GM23338 (cell line): ENCODE data around the gene CDON. TPM values are rescaled to one million over a fixed set of nuclear protein-coding genes. Genes with fewer than 3 reads are reported as not detected.
A peak's percentile ranks its signal among the peaks of the same experiment; 100 is the strongest.

Experiments
- ATAC-seq: fragments of 200-7000 bp; cut with Tn5 transposase; 3 replicates; pipeline ENCODE4 v1.9.1; 2020
- DNase-seq: peaks from one replicate; pipeline ENCODE4 v3.0.0-alpha.2; 2015; ENCODE audit warnings: low spot score
- H2AFZ ChIP-seq: fragments of 200-600 bp; sonication (generic); 2 replicates; pipeline ENCODE4 v1.8.0; 2016; ENCODE audit warnings: antibody characterized with exemption, mild to moderate bottlenecking, moderate library complexity
- H3F3A ChIP-seq: fragments of 200-600 bp; sonication (generic); replicated peaks from 2 replicates; pipeline ENCODE4 v1.8.0; 2017; ENCODE audit warnings: antibody characterized with exemption, mixed run types, low read depth
- H3K27ac ChIP-seq: fragments of 200-600 bp; sonication (generic); 2 replicates; pipeline ENCODE4 v1.6.1; 2016; ENCODE audit warnings: low read depth
- H3K27me3 ChIP-seq: fragments of 200-600 bp; sonication (generic); 2 replicates; pipeline ENCODE4 v1.8.0; 2016; ENCODE audit warnings: mild to moderate bottlenecking, mixed run types, moderate library complexity; ENCODE audit not compliant: insufficient read depth
- H3K36me3 ChIP-seq: fragments of 200-600 bp; sonication (generic); 2 replicates; pipeline ENCODE4 v1.8.0; 2016; ENCODE audit warnings: mild to moderate bottlenecking; ENCODE audit not compliant: insufficient read depth
- H3K4me1 ChIP-seq: fragments of 200-600 bp; sonication (generic); 2 replicates; pipeline ENCODE4 v1.8.0; 2016; ENCODE audit warnings: mild to moderate bottlenecking, moderate library complexity; ENCODE audit not compliant: insufficient read depth
- H3K4me2 ChIP-seq: fragments of 200-600 bp; sonication (generic); 2 replicates; pipeline ENCODE4 v1.7.1; 2017; ENCODE audit warnings: mixed run types
- H3K4me3 ChIP-seq: fragments of 200-600 bp; sonication (generic); 2 replicates; pipeline ENCODE4 v1.6.1; 2016; ENCODE audit warnings: mixed run types
- H3K79me2 ChIP-seq: fragments of 200-600 bp; sonication (generic); replicated peaks from 2 replicates; pipeline ENCODE4 v1.8.0; 2017; ENCODE audit warnings: mild to moderate bottlenecking; ENCODE audit not compliant: insufficient read depth
- H3K9me2 ChIP-seq: fragments of 200-600 bp; sonication (generic); 2 replicates; pipeline ENCODE4 v1.8.0; 2017; ENCODE audit not compliant: insufficient read depth
- H4K20me1 ChIP-seq: fragments of 200-600 bp; sonication (generic); replicated peaks from 2 replicates; pipeline ENCODE4 v1.8.0; 2017; ENCODE audit warnings: mild to moderate bottlenecking; ENCODE audit not compliant: insufficient read depth
- H3K27ac Mint-ChIP-seq: 2 replicates; pipeline ENCODE4 v1.8.0; 2020; ENCODE audit warnings: inconsistent platforms, mild to moderate bottlenecking, moderate library complexity, mixed read lengths
- H3K27me3 Mint-ChIP-seq: 3 replicates; pipeline ENCODE4 v1.8.0; 2022; ENCODE audit warnings: low read depth, mild to moderate bottlenecking, moderate library complexity, mixed read lengths, inconsistent platforms; ENCODE audit not compliant: insufficient read depth, poor library complexity
- H3K36me3 Mint-ChIP-seq: 3 replicates; pipeline ENCODE4 v1.8.0; 2021; ENCODE audit warnings: low read depth, mild to moderate bottlenecking, inconsistent platforms, moderate library complexity, mixed read lengths
- H3K4me1 Mint-ChIP-seq: 3 replicates; pipeline ENCODE4 v1.8.0; 2020; ENCODE audit warnings: mild to moderate bottlenecking, inconsistent platforms, mixed read lengths
- H3K4me3 Mint-ChIP-seq: 3 replicates; pipeline ENCODE4 v1.8.0; 2021; ENCODE audit warnings: moderate library complexity, mild to moderate bottlenecking, inconsistent platforms, mixed read lengths
- H3K9me3 Mint-ChIP-seq: 3 replicates; pipeline ENCODE4 v1.8.0; 2020; ENCODE audit warnings: moderate library complexity, mild to moderate bottlenecking, inconsistent platforms, mixed read lengths
- CREB1 ChIP-seq: fragments of 250-450 bp; sonication (Bioruptor Pico); IDR thresholded peaks from 2 replicates; pipeline ENCODE4 v1.5.0; 2020; ENCODE audit warnings: low read depth, mild to moderate bottlenecking, moderate library complexity
- ETS1 ChIP-seq: IDR thresholded peaks from 2 replicates; pipeline ENCODE4 v1.6.1; 2016; ENCODE audit warnings: antibody characterized with exemption
- EZH2phosphoT487 ChIP-seq: fragments of 200-600 bp; sonication (generic); IDR thresholded peaks from one replicate; pipeline ENCODE4 v1.8.1; 2018; ENCODE audit warnings: antibody characterized with exemption; ENCODE audit not compliant: unreplicated experiment
- JUNB ChIP-seq: IDR thresholded peaks from one replicate; pipeline ENCODE4 v1.6.1; 2016; ENCODE audit warnings: antibody characterized with exemption; ENCODE audit not compliant: unreplicated experiment
- NANOG ChIP-seq: IDR thresholded peaks from 2 replicates; pipeline ENCODE4 v1.6.1; 2016; ENCODE audit warnings: antibody characterized with exemption, borderline replicate concordance
- POLR2AphosphoS5 ChIP-seq: IDR thresholded peaks from 2 replicates; pipeline ENCODE4 v1.6.1; 2016; ENCODE audit warnings: antibody characterized with exemption, low read depth
- STAT1 ChIP-seq: IDR thresholded peaks from one replicate; pipeline ENCODE4 v1.6.1; 2016; ENCODE audit warnings: antibody characterized with exemption; ENCODE audit not compliant: unreplicated experiment
- ZNF114 ChIP-seq: fragments of 250-450 bp; sonication (Bioruptor Pico); IDR thresholded peaks from 2 replicates; pipeline ENCODE4 v1.5.0; 2020; ENCODE audit warnings: mild to moderate bottlenecking, moderate library complexity
- ZNF331 ChIP-seq: fragments of 250-450 bp; sonication (Bioruptor Pico); IDR thresholded peaks from 2 replicates; pipeline ENCODE4 v1.5.0; 2020; ENCODE audit warnings: low read depth, mild to moderate bottlenecking, moderate library complexity
- polyA plus RNA-seq: library from polyadenylated mRNA; unstranded; fragments of >200 nt; fragmentation: Nextera tagmentation; extraction: Ambion mirVana; gene quantifications from 2 replicates; pipeline ENCODE4 v1.2.1, GENCODE V29; 2016
- total RNA-seq: library from RNA; depleted of rRNA; stranded (reverse); fragments of >200 nt; shearing (Covaris generic); gene quantifications from 2 replicates; pipeline ENCODE4 v1.2.3, GENCODE V29; 2014
- TF ChIP-seq, protein P1 (sequence below), 2 experiments: fragments of 200-600 bp in 1 of 2; sonication (generic) in 1 of 2; conservative IDR thresholded peaks; 2 replicates each; pipeline versions ENCODE4 v1.5.1 to v1.6.1; 2016 to 2017; ENCODE audit warnings: antibody characterized with exemption in 2 of 2, low read depth in 2 of 2, mild to moderate bottlenecking in 2 of 2, moderate library complexity in 1 of 2
- TF ChIP-seq, protein P2 (sequence below): fragments of 250-450 bp; sonication (Bioruptor Pico); IDR thresholded peaks from 2 replicates; pipeline ENCODE4 v1.5.0; 2020; ENCODE audit warnings: mild to moderate bottlenecking, moderate library complexity

The CDON gene
- total and polyA plus RNA-seq, 2 experiments from 2014 or later, result 4.1 to 35.5 TPM

DNA sequence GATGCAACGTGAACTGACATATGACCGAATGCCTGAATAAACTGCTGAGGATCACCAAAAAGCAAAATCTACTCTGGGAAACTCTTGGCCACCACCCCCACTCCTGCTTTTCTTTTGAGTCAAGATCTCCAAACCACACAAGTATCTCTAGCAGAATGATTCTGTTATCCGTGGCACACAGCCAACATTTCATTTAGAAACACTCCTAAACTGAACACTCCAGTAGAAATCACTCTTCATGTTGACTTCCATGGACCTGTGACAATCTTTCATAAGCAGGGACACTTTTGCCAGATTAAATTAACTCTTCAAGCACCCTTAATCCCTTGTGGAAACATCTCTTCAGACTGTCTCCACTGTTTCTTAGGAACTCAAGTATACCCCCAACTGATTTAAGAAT, 72.4 kb downstream of the CDON start:
- Histone ChIP-seq H3F3A (no peaks in the 10 kb centered on the region), H3K9me2 (no peaks in the 10 kb centered on the region), H3K36me3 (no peaks in the 10 kb centered on the region; the same call in 1 of the 2 replicates), H3K27ac (no peak overlapping the region), H2AFZ (no peak overlapping the region), H3K4me2 (no peak overlapping the region), H3K4me1 (peaks cover 14% of the 10 kb centered on the region), H4K20me1 (peaks cover 2% of the 10 kb centered on the region; the same call in 1 of the 2 replicates), H3K27me3 (no peaks in the 10 kb centered on the region), H3K79me2 (no peaks in the 10 kb centered on the region), H3K4me3 (no peak overlapping the region)
- Mint-ChIP-seq H3K27ac (peak overlapping the region; percentile 30; the same call in 1 of the 2 replicates), H3K27me3 (no peaks in the 10 kb centered on the region), H3K36me3 (peaks cover 17% of the 10 kb centered on the region; the same call in 2 of the 3 replicates), H3K9me3 (no peaks in the 10 kb centered on the region), H3K4me1 (peaks cover 9% of the 10 kb centered on the region), H3K4me3 (no peak overlapping the region)
- DNase-seq (no peak), ATAC-seq (no peak)
- TF ChIP-seq ZNF331 (no peak), STAT1 (no peak), ETS1 (no peak), ZNF114 (CRISPR knock-in tag) (no peak), EZH2phosphoT487 (no peak), NANOG (no peak), JUNB (no peak), CREB1 (CRISPR knock-in tag) (no peak), POLR2AphosphoS5 (no peak)
- TF ChIP-seq, protein P1, sequence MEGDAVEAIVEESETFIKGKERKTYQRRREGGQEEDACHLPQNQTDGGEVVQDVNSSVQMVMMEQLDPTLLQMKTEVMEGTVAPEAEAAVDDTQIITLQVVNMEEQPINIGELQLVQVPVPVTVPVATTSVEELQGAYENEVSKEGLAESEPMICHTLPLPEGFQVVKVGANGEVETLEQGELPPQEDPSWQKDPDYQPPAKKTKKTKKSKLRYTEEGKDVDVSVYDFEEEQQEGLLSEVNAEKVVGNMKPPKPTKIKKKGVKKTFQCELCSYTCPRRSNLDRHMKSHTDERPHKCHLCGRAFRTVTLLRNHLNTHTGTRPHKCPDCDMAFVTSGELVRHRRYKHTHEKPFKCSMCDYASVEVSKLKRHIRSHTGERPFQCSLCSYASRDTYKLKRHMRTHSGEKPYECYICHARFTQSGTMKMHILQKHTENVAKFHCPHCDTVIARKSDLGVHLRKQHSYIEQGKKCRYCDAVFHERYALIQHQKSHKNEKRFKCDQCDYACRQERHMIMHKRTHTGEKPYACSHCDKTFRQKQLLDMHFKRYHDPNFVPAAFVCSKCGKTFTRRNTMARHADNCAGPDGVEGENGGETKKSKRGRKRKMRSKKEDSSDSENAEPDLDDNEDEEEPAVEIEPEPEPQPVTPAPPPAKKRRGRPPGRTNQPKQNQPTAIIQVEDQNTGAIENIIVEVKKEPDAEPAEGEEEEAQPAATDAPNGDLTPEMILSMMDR (conservative IDR thresholded peaks at IDR 0.05; ENCODE audit: low read depth in 2 of 2), result no peak
- TF ChIP-seq, protein P2, sequence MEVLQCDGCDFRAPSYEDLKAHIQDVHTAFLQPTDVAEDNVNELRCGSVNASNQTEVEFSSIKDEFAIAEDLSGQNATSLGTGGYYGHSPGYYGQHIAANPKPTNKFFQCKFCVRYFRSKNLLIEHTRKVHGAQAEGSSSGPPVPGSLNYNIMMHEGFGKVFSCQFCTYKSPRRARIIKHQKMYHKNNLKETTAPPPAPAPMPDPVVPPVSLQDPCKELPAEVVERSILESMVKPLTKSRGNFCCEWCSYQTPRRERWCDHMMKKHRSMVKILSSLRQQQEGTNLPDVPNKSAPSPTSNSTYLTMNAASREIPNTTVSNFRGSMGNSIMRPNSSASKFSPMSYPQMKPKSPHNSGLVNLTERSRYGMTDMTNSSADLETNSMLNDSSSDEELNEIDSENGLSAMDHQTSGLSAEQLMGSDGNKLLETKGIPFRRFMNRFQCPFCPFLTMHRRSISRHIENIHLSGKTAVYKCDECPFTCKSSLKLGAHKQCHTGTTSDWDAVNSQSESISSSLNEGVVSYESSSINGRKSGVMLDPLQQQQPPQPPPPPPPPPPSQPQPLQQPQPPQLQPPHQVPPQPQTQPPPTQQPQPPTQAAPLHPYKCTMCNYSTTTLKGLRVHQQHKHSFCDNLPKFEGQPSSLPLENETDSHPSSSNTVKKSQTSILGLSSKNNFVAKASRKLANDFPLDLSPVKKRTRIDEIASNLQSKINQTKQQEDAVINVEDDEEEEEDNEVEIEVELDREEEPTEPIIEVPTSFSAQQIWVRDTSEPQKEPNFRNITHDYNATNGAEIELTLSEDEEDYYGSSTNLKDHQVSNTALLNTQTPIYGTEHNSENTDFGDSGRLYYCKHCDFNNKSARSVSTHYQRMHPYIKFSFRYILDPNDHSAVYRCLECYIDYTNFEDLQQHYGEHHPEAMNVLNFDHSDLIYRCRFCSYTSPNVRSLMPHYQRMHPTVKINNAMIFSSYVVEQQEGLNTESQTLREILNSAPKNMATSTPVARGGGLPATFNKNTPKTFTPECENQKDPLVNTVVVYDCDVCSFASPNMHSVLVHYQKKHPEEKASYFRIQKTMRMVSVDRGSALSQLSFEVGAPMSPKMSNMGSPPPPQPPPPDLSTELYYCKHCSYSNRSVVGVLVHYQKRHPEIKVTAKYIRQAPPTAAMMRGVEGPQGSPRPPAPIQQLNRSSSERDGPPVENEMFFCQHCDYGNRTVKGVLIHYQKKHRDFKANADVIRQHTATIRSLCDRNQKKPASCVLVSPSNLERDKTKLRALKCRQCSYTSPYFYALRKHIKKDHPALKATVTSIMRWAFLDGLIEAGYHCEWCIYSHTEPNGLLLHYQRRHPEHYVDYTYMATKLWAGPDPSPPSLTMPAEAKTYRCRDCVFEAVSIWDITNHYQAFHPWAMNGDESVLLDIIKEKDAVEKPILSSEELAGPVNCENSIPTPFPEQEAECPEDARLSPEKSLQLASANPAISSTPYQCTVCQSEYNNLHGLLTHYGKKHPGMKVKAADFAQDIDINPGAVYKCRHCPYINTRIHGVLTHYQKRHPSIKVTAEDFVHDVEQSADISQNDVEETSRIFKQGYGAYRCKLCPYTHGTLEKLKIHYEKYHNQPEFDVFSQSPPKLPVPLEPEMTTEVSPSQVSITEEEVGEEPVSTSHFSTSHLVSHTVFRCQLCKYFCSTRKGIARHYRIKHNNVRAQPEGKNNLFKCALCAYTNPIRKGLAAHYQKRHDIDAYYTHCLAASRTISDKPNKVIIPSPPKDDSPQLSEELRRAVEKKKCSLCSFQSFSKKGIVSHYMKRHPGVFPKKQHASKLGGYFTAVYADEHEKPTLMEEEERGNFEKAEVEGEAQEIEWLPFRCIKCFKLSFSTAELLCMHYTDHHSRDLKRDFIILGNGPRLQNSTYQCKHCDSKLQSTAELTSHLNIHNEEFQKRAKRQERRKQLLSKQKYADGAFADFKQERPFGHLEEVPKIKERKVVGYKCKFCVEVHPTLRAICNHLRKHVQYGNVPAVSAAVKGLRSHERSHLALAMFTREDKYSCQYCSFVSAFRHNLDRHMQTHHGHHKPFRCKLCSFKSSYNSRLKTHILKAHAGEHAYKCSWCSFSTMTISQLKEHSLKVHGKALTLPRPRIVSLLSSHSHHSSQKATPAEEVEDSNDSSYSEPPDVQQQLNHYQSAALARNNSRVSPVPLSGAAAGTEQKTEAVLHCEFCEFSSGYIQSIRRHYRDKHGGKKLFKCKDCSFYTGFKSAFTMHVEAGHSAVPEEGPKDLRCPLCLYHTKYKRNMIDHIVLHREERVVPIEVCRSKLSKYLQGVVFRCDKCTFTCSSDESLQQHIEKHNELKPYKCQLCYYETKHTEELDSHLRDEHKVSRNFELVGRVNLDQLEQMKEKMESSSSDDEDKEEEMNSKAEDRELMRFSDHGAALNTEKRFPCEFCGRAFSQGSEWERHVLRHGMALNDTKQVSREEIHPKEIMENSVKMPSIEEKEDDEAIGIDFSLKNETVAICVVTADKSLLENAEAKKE (CRISPR knock-in tag), result no peak
